H9 (cell line): ENCODE results near the gene ANKS3. TPM values are rescaled to one million over a fixed set of nuclear protein-coding genes. Genes with fewer than 3 reads are reported as not detected.

Experiments
- DNase-seq: peaks from one replicate; pipeline ENCODE4 v3.0.0-alpha.2; 2017
- H2AFZ ChIP-seq: one replicate; pipeline ENCODE4 v1.6.1; 2013; ENCODE audit warnings: mild to moderate bottlenecking, low read length, control low read depth, moderate library complexity
- H2AK5ac ChIP-seq: 2 replicates; pipeline ENCODE4 v1.6.1; 2013; ENCODE audit warnings: low read length, control low read depth, mixed read lengths; ENCODE audit not compliant: insufficient read length
- H2BK120ac ChIP-seq: one replicate; pipeline ENCODE4 v1.6.1; 2013; ENCODE audit warnings: low read depth, mild to moderate bottlenecking, low read length, control low read depth, inconsistent platforms; ENCODE audit not compliant: poor library complexity, severe bottlenecking
- H2BK12ac ChIP-seq: 2 replicates; pipeline ENCODE4 v1.6.1; 2013; ENCODE audit warnings: low read length, control low read depth, mixed read lengths, low read depth; ENCODE audit not compliant: insufficient read length
- H2BK15ac ChIP-seq: 2 replicates; pipeline ENCODE4 v1.6.1; 2013; ENCODE audit warnings: low read depth, low read length, control low read depth
- H2BK20ac ChIP-seq: one replicate; pipeline ENCODE4 v1.6.1; 2013; ENCODE audit warnings: low read depth, mild to moderate bottlenecking, low read length, control low read depth, inconsistent platforms; ENCODE audit not compliant: poor library complexity, severe bottlenecking
- H2BK5ac ChIP-seq: 2 replicates; pipeline ENCODE4 v1.6.1; 2013; ENCODE audit warnings: low read length, control low read depth, mixed read lengths; ENCODE audit not compliant: insufficient read length
- H3K14ac ChIP-seq: 2 replicates; pipeline ENCODE4 v1.6.1; 2013; ENCODE audit warnings: low read length, control low read depth; ENCODE audit not compliant: insufficient read depth
- H3K18ac ChIP-seq: 2 replicates; pipeline ENCODE4 v1.6.1; 2013; ENCODE audit warnings: low read depth, mild to moderate bottlenecking, mixed read lengths, low read length, control low read depth; ENCODE audit not compliant: insufficient read length
- H3K23ac ChIP-seq: 2 replicates; pipeline ENCODE4 v1.6.1; 2013; ENCODE audit warnings: low read length, control low read depth, mixed read lengths, low read depth; ENCODE audit not compliant: insufficient read length
- H3K23me2 ChIP-seq: 2 replicates; pipeline ENCODE4 v1.6.1; 2013; ENCODE audit warnings: low read depth, mild to moderate bottlenecking, mixed read lengths, low read length, control low read depth; ENCODE audit not compliant: insufficient read length, poor library complexity, severe bottlenecking
- H3K27ac ChIP-seq: 2 replicates; pipeline ENCODE4 v1.5.1; 2013; ENCODE audit warnings: low read length, control low read depth, mixed read lengths, low read depth; ENCODE audit not compliant: insufficient read length
- H3K27me3 ChIP-seq: 2 replicates; pipeline ENCODE4 v1.6.1; 2013; ENCODE audit warnings: low read length, control low read depth, inconsistent platforms; ENCODE audit not compliant: insufficient read depth
- H3K4ac ChIP-seq: 2 replicates; pipeline ENCODE4 v1.6.1; 2013; ENCODE audit warnings: low read depth, mild to moderate bottlenecking, control low read depth, inconsistent platforms, low read length, moderate library complexity
- H3K4me1 ChIP-seq: 2 replicates; pipeline ENCODE4 v1.6.1; 2013; ENCODE audit warnings: low read length, control low read depth, inconsistent platforms; ENCODE audit not compliant: insufficient read depth
- H3K4me2 ChIP-seq: 2 replicates; pipeline ENCODE4 v1.6.1; 2013; ENCODE audit warnings: low read length, control low read depth, mixed read lengths; ENCODE audit not compliant: insufficient read length, insufficient read depth
- H3K56ac ChIP-seq: 2 replicates; pipeline ENCODE4 v1.6.1; 2013; ENCODE audit warnings: low read depth, mild to moderate bottlenecking, mixed read lengths, low read length, control low read depth; ENCODE audit not compliant: insufficient read length
- H3K79me1 ChIP-seq: 2 replicates; pipeline ENCODE4 v1.6.1; 2013; ENCODE audit warnings: low read depth, mild to moderate bottlenecking, moderate library complexity, low read length, control low read depth, inconsistent platforms; ENCODE audit not compliant: insufficient read depth, poor library complexity, severe bottlenecking
- H3K79me2 ChIP-seq: 2 replicates; pipeline ENCODE4 v1.6.1; 2013; ENCODE audit warnings: low read length, control low read depth, inconsistent platforms; ENCODE audit not compliant: insufficient read depth
- H3K9ac ChIP-seq: 2 replicates; pipeline ENCODE4 v1.6.1; 2013; ENCODE audit warnings: low read length, control low read depth, mixed read lengths; ENCODE audit not compliant: insufficient read length; ENCODE audit errors: extremely low read depth
- H3K9me3 ChIP-seq: one replicate; pipeline ENCODE4 v1.6.1; 2013; ENCODE audit warnings: low read depth, low read length, inconsistent platforms; ENCODE audit not compliant: control insufficient read depth
- H3T11ph ChIP-seq: one replicate; pipeline ENCODE4 v1.6.1; 2013; ENCODE audit warnings: mild to moderate bottlenecking, low read length, control low read depth, inconsistent platforms
- H4K20me1 ChIP-seq: one replicate; pipeline ENCODE4 v1.6.1; 2013; ENCODE audit not compliant: control insufficient read depth, insufficient read length, insufficient read depth
- H4K5ac ChIP-seq: 2 replicates; pipeline ENCODE4 v1.6.1; 2013; ENCODE audit warnings: low read depth, mild to moderate bottlenecking, mixed read lengths, low read length, control low read depth; ENCODE audit not compliant: insufficient read length
- H4K8ac ChIP-seq: replicated peaks from 2 replicates; pipeline ENCODE4 v1.6.1; 2013; ENCODE audit warnings: low read length, control low read depth, mixed read lengths, low read depth; ENCODE audit not compliant: insufficient read length
- H4K91ac ChIP-seq: 2 replicates; pipeline ENCODE4 v1.6.1; 2013; ENCODE audit warnings: low read depth, mild to moderate bottlenecking, moderate library complexity, mixed read lengths, low read length, control low read depth; ENCODE audit not compliant: insufficient read length
- H3K27ac Mint-ChIP-seq, 3 experiments: 2 replicates in 2 of 3; 3 replicates in 1 of 3; pipeline ENCODE4 v1.8.0; 2020 to 2021; ENCODE audit warnings: mixed read lengths in 3 of 3, mild to moderate bottlenecking in 1 of 3, moderate library complexity in 1 of 3
- H3K27me3 Mint-ChIP-seq: 2 replicates; pipeline ENCODE4 v1.8.0; 2021; ENCODE audit warnings: low read depth, mild to moderate bottlenecking, moderate library complexity, mixed read lengths
- H3K36me3 Mint-ChIP-seq, 3 experiments: 2 replicates in 2 of 3; 3 replicates in 1 of 3; pipeline ENCODE4 v1.8.0; 2020 to 2021; ENCODE audit warnings: low read depth in 3 of 3, mixed read lengths in 3 of 3; ENCODE audit not compliant: insufficient read depth in 1 of 3
- H3K4me1 Mint-ChIP-seq, 2 experiments: 2 replicates each; pipeline ENCODE4 v1.8.0; 2020; ENCODE audit warnings: mixed read lengths in 2 of 2
- H3K4me3 Mint-ChIP-seq, 2 experiments: 2 replicates in 1 of 2; 3 replicates in 1 of 2; pipeline ENCODE4 v1.8.0; 2020 to 2021; ENCODE audit warnings: mild to moderate bottlenecking in 2 of 2, mixed read lengths in 2 of 2, moderate library complexity in 1 of 2
- H3K9me3 Mint-ChIP-seq, 2 experiments: 2 replicates in 1 of 2; 3 replicates in 1 of 2; pipeline ENCODE4 v1.8.0; 2020; ENCODE audit warnings: mild to moderate bottlenecking in 2 of 2, mixed read lengths in 2 of 2, moderate library complexity in 1 of 2
- WGBS: extraction: QIAGEN DNeasy Blood & Tissue Kit; methylation state at CpG from one replicate; pipeline ENCODE4 v1.1.7; 2013; ENCODE audit warnings: missing lambda C conversion rate, low lambda C conversion rate, mixed read lengths; ENCODE audit not compliant: insufficient read length; ENCODE audit errors: extremely low coverage; 5-methylcytosine and 5-hydroxymethylcytosine counted together
- total RNA-seq: library from RNA; stranded (reverse); gene quantifications from 2 replicates; pipeline ENCODE4 v1.2.1, GENCODE V29; 2021
- TF ChIP-seq, protein P1 (sequence below): fragments of 200-600 bp; sonication (generic); conservative IDR thresholded peaks from 3 replicates; pipeline ENCODE4 v1.8.0; 2021; ENCODE audit warnings: antibody characterized with exemption, mild to moderate bottlenecking

ANKS3 gene
- total RNA-seq, 1 experiment from 2014 or later = 32.0 TPM

DNA sequence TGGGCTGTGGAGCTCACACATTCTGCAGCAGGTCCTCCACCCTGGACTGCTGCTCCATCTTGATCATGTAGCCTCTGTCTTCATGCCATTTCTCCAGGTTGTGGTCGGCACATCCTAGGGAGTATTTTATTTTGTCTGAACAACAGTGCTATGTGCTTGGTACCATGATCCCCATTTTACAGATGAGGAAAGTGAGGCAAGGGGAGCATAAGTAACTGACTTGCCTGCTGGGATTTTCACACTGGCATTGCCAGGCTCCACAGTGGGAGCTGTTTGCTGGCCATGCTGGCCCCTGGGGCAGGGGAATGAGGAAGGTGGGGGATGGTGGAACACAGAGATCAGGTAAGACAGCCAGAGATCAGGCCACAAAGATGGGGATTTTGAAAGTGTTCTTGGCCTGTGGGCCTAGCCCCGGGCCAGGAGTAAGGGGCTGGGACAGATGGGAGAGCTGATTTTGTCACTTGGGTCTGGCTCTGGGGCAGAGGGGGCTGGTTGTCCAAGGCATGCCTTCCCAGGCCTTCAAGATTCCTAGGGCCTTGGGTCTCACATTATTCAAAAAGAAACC lies 42.2 kb upstream of the ANKS3 start:
- Histone ChIP-seq H3K79me1 (no peaks in the 10 kb centered on the region), H2BK12ac (no peak overlapping the region), H3K4me1 (no peaks in the 10 kb centered on the region), H3K56ac (no peak overlapping the region), H4K91ac (no peak overlapping the region), H3K9ac (no peak overlapping the region), H3K4me2 (no peak overlapping the region), H3K23me2 (no peaks in the 10 kb centered on the region), H4K5ac (no peak overlapping the region), H2BK5ac (no peak overlapping the region), H3K27ac (no peak overlapping the region), H3K14ac (no peak overlapping the region; the same call in 1 of the 2 replicates), H3K4ac (no peak overlapping the region), H3K23ac (no peak overlapping the region), H3K18ac (no peak overlapping the region), H3K79me2 (no peaks in the 10 kb centered on the region), H4K20me1 (no peaks in the 10 kb centered on the region), H4K8ac (no peak overlapping the region), H2AFZ (no peak overlapping the region), H2AK5ac (no peak overlapping the region), H3T11ph (no peak overlapping the region), H2BK20ac (no peak overlapping the region), H2BK15ac (no peak overlapping the region), H3K9me3 (no peaks in the 10 kb centered on the region), H2BK120ac (no peak overlapping the region), H3K27me3 (no peaks in the 10 kb centered on the region)
- no peaks in the 10 kb centered on the region; the same call in none of the 2 replicates for H3K27me3 Mint-ChIP-seq
- TF ChIP-seq, protein P1, sequence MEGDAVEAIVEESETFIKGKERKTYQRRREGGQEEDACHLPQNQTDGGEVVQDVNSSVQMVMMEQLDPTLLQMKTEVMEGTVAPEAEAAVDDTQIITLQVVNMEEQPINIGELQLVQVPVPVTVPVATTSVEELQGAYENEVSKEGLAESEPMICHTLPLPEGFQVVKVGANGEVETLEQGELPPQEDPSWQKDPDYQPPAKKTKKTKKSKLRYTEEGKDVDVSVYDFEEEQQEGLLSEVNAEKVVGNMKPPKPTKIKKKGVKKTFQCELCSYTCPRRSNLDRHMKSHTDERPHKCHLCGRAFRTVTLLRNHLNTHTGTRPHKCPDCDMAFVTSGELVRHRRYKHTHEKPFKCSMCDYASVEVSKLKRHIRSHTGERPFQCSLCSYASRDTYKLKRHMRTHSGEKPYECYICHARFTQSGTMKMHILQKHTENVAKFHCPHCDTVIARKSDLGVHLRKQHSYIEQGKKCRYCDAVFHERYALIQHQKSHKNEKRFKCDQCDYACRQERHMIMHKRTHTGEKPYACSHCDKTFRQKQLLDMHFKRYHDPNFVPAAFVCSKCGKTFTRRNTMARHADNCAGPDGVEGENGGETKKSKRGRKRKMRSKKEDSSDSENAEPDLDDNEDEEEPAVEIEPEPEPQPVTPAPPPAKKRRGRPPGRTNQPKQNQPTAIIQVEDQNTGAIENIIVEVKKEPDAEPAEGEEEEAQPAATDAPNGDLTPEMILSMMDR = no peak
- no CpG with 5 or more reads among the region's 2 CpGs for WGBS
- H3K9me3 Mint-ChIP-seq = no peaks in the 10 kb centered on the region; a peak in 1 of 5 replicates
- peak overlapping the region in 1 of 3 experiments; percentile 17; a peak in 1 of 7 replicates for H3K27ac Mint-ChIP-seq
- no peaks in the 10 kb centered on the region for H3K36me3 Mint-ChIP-seq
- no peaks in the 10 kb centered on the region for H3K4me1 Mint-ChIP-seq
- DNase-seq = no peak
- no peak overlapping the region for H3K4me3 Mint-ChIP-seq
